HL-60 (cell line): ENCODE data around the gene PMEPA1.

ENCODE experiments used
- DNase-seq, 2 experiments: peaks; one replicate each; pipeline ENCODE4 v3.0.0-alpha.2; 2010 to 2020; ENCODE audit warnings: low read depth in 1 of 2, low spot score in 1 of 2
- H3K27ac ChIP-seq: fragments of 250-450 bp; sonication (Bioruptor Pico); replicated peaks from 2 replicates; pipeline ENCODE4 v1.5.1; 2020; ENCODE audit warnings: mild to moderate bottlenecking, moderate library complexity
- H3K27me3 ChIP-seq: fragments of 250-450 bp; sonication (Bioruptor Pico); 2 replicates; pipeline ENCODE4 v1.5.1; 2021; ENCODE audit warnings: mild to moderate bottlenecking, moderate library complexity; ENCODE audit not compliant: insufficient read depth, poor library complexity, severe bottlenecking
- H3K4me3 ChIP-seq: replicated peaks from 2 replicates; pipeline ENCODE4 v1.5.1; 2011; ENCODE audit warnings: mild to moderate bottlenecking, control low read depth, low read length; ENCODE audit not compliant: insufficient read depth
- GABPA ChIP-seq: IDR thresholded peaks from 2 replicates; pipeline ENCODE4 v1.6.1; 2012; ENCODE audit warnings: low read depth
- POLR2AphosphoS5 ChIP-seq: IDR thresholded peaks from 2 replicates; pipeline ENCODE4 v1.6.1; 2012; ENCODE audit warnings: low read depth
- SPI1 ChIP-seq: IDR thresholded peaks from 2 replicates; pipeline ENCODE4 v1.6.1; 2012; ENCODE audit warnings: low read depth, mild to moderate bottlenecking, borderline replicate concordance
- TF ChIP-seq, protein P1 (sequence below): IDR thresholded peaks from one replicate; pipeline ENCODE4 v1.5.1; 2011; ENCODE audit warnings: low read length, control low read depth, inconsistent platforms; ENCODE audit not compliant: insufficient read depth
- TF ChIP-seq, protein P2 (sequence below): IDR thresholded peaks from 2 replicates; pipeline ENCODE4 v1.6.1; 2012; ENCODE audit warnings: low read depth; ENCODE audit not compliant: insufficient replicate concordance

The PMEPA1 gene

GRCh38 chr20:57743450-57744095 is 33.8 kb upstream of the PMEPA1 start:
- Histone ChIP-seq H3K4me3 (no peak overlapping the region), H3K27me3 (peaks cover 8% of the 10 kb centered on the region), H3K27ac (no peak overlapping the region)
- DNase-seq: no peak
- TF ChIP-seq SPI1 (no peak), POLR2AphosphoS5 (no peak), GABPA (no peak)
- TF ChIP-seq, protein P1, sequence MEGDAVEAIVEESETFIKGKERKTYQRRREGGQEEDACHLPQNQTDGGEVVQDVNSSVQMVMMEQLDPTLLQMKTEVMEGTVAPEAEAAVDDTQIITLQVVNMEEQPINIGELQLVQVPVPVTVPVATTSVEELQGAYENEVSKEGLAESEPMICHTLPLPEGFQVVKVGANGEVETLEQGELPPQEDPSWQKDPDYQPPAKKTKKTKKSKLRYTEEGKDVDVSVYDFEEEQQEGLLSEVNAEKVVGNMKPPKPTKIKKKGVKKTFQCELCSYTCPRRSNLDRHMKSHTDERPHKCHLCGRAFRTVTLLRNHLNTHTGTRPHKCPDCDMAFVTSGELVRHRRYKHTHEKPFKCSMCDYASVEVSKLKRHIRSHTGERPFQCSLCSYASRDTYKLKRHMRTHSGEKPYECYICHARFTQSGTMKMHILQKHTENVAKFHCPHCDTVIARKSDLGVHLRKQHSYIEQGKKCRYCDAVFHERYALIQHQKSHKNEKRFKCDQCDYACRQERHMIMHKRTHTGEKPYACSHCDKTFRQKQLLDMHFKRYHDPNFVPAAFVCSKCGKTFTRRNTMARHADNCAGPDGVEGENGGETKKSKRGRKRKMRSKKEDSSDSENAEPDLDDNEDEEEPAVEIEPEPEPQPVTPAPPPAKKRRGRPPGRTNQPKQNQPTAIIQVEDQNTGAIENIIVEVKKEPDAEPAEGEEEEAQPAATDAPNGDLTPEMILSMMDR: no peak
- TF ChIP-seq, protein P2, sequence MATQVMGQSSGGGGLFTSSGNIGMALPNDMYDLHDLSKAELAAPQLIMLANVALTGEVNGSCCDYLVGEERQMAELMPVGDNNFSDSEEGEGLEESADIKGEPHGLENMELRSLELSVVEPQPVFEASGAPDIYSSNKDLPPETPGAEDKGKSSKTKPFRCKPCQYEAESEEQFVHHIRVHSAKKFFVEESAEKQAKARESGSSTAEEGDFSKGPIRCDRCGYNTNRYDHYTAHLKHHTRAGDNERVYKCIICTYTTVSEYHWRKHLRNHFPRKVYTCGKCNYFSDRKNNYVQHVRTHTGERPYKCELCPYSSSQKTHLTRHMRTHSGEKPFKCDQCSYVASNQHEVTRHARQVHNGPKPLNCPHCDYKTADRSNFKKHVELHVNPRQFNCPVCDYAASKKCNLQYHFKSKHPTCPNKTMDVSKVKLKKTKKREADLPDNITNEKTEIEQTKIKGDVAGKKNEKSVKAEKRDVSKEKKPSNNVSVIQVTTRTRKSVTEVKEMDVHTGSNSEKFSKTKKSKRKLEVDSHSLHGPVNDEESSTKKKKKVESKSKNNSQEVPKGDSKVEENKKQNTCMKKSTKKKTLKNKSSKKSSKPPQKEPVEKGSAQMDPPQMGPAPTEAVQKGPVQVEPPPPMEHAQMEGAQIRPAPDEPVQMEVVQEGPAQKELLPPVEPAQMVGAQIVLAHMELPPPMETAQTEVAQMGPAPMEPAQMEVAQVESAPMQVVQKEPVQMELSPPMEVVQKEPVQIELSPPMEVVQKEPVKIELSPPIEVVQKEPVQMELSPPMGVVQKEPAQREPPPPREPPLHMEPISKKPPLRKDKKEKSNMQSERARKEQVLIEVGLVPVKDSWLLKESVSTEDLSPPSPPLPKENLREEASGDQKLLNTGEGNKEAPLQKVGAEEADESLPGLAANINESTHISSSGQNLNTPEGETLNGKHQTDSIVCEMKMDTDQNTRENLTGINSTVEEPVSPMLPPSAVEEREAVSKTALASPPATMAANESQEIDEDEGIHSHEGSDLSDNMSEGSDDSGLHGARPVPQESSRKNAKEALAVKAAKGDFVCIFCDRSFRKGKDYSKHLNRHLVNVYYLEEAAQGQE: no peak

GRCh38 chr20:57742507-57743181 is 32.8 kb upstream of the PMEPA1 start:
- Histone ChIP-seq H3K27ac (no peak overlapping the region), H3K27me3 (peaks cover under 1% of the 10 kb centered on the region), H3K4me3 (no peak overlapping the region)
- no peak for DNase-seq
- TF ChIP-seq, protein P1: no peak
- TF ChIP-seq, protein P2: no peak
- TF ChIP-seq GABPA: no peak
- no peak for TF ChIP-seq SPI1
- TF ChIP-seq POLR2AphosphoS5: no peak

DNA sequence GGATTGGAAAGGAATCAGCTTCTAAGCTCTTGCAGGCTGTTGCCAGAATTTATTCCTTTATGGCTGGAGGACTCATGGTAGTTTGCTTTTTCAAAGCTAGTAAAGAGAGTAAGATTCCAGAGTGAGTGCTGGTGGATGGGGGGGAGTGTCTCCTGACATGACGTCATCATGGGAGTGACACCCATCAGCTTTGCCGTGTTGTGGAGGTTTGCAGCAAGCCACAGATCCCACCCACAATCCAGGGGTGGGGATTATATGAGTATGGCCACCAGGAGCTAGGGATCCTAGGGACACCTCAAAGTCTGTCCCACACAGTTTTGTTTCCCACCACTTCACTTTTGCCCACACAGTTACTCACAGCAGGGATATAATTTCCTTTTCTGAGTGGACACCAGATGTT is 28.7 kb upstream of the PMEPA1 start:
- no peak for DNase-seq
- Histone ChIP-seq H3K27me3 (no peaks in the 10 kb centered on the region), H3K27ac (no peak overlapping the region), H3K4me3 (no peak overlapping the region)
- TF ChIP-seq SPI1 (no peak), POLR2AphosphoS5 (no peak), GABPA (no peak)
- TF ChIP-seq, protein P2: no peak
- TF ChIP-seq, protein P1: no peak
